HepG2 (cell line): Measurements from ENCODE around the gene PXK. TPM values are rescaled to one million over a fixed set of nuclear protein-coding genes. Genes with fewer than 3 reads are reported as not detected.
A peak's percentile ranks its signal among the peaks of the same experiment; 100 is the strongest.

Source experiments
- ATF7-NPFF ChIP-seq: sonication (generic); formaldehyde crosslinking; IDR thresholded peaks from 2 replicates; pipeline ENCODE4 v1.8.1; 2023; ENCODE audit warnings: mild to moderate bottlenecking, low read depth, missing genetic modification reagents, moderate library complexity
- DR1 ChIP-seq: sonication (generic); formaldehyde crosslinking; IDR thresholded peaks from 2 replicates; pipeline ENCODE4 v1.8.0; 2021; ENCODE audit warnings: mild to moderate bottlenecking, missing genetic modification reagents, inconsistent platforms
- FOSL2 ChIP-seq: sonication (generic); formaldehyde crosslinking; IDR thresholded peaks from 2 replicates; pipeline ENCODE4 v1.4.0; 2020; ENCODE audit warnings: missing genetic modification reagents
- FOXA3 ChIP-seq: IDR thresholded peaks from 2 replicates; pipeline ENCODE4 v1.6.1; 2016; ENCODE audit warnings: missing genetic modification reagents, missing compliant biosample characterization
- GTF3A ChIP-seq: sonication (generic); formaldehyde crosslinking; conservative IDR thresholded peaks from 2 replicates; pipeline ENCODE4 v1.4.0; 2020; ENCODE audit warnings: mild to moderate bottlenecking, missing genetic modification reagents
- GZF1 ChIP-seq: sonication (generic); formaldehyde crosslinking; IDR thresholded peaks from 2 replicates; pipeline ENCODE4 v1.5.1; 2020; ENCODE audit warnings: mild to moderate bottlenecking, missing genetic modification reagents
- HIVEP1 ChIP-seq: sonication (generic); formaldehyde crosslinking; IDR thresholded peaks from 2 replicates; pipeline ENCODE4 v1.4.0; 2020; ENCODE audit warnings: mild to moderate bottlenecking, missing genetic modification reagents
- NFIB ChIP-seq: sonication (generic); formaldehyde crosslinking; IDR thresholded peaks from 2 replicates; pipeline ENCODE4 v1.9.0; 2021; ENCODE audit warnings: missing genetic modification reagents, mild to moderate bottlenecking, borderline replicate concordance
- NKX3-1 ChIP-seq: sonication (generic); formaldehyde crosslinking; IDR thresholded peaks from 2 replicates; pipeline ENCODE4 v1.5.0; 2020; ENCODE audit warnings: missing genetic modification reagents
- RARA ChIP-seq: IDR thresholded peaks from 2 replicates; pipeline ENCODE4 v1.6.1; 2016; ENCODE audit warnings: missing genetic modification reagents, missing compliant biosample characterization
- RARG ChIP-seq: sonication (generic); formaldehyde crosslinking; IDR thresholded peaks from 2 replicates; pipeline ENCODE4 v1.4.0; 2020; ENCODE audit warnings: low read depth, mild to moderate bottlenecking, missing genetic modification reagents
- SMAD9 ChIP-seq: sonication (generic); formaldehyde crosslinking; IDR thresholded peaks from 2 replicates; pipeline ENCODE4 v1.5.1; 2020; ENCODE audit warnings: mild to moderate bottlenecking, missing genetic modification reagents
- TAF15 ChIP-seq: fragments of 200-400 bp; formaldehyde crosslinking; IDR thresholded peaks from one replicate; pipeline ENCODE4 v1.6.1; 2018; ENCODE audit warnings: mild to moderate bottlenecking, low read depth, low read length; ENCODE audit not compliant: poor library complexity, severe bottlenecking
- TBX3 ChIP-seq: fragments of 450-650 bp; IDR thresholded peaks from 2 replicates; pipeline ENCODE4 v1.6.1; 2017; ENCODE audit warnings: antibody characterized with exemption, mild to moderate bottlenecking, inconsistent platforms, borderline replicate concordance
- TOPORS ChIP-seq: sonication (generic); formaldehyde crosslinking; IDR thresholded peaks from 2 replicates; pipeline ENCODE4 v1.8.0; 2023; ENCODE audit warnings: mild to moderate bottlenecking, missing genetic modification reagents
- ZNF207 ChIP-seq: fragments of 450-650 bp; IDR thresholded peaks from 2 replicates; pipeline ENCODE4 v1.6.1; 2016; ENCODE audit warnings: antibody characterized with exemption, borderline replicate concordance
- polyA plus RNA-seq, 8 experiments: library from polyadenylated mRNA; depleted of rRNA in 3 of 8; stranded (reverse) in 7 of 8; unstranded in 1 of 8; fragments of >200 nt; fragmentation: Illumina TruSeq in 4 of 8; extraction: Trizol in 4 of 8; gene quantifications; 2 replicates each; pipeline versions ENCODE4 v1.2.1 to v1.2.3, GENCODE V29; 2011 to 2016; ENCODE audit warnings: low read depth in 4 of 8, missing spikeins in 1 of 8, mixed read lengths in 1 of 8; ENCODE audit not compliant: insufficient read depth in 1 of 8
- total RNA-seq, 5 experiments: library from RNA; depleted of rRNA; stranded (reverse); fragments of >200 nt; fragmentation: Illumina TruSeq; extraction: Trizol; gene quantifications; 2 replicates each; pipeline ENCODE4 v1.2.3, GENCODE V29; 2016; ENCODE audit warnings: low read depth in 1 of 5
- TF ChIP-seq, protein P1 (sequence below): sonication (generic); formaldehyde crosslinking; IDR thresholded peaks from 2 replicates; pipeline ENCODE4 v1.4.0; 2020; ENCODE audit warnings: mild to moderate bottlenecking, missing genetic modification reagents, borderline replicate concordance
- TF ChIP-seq, protein P2 (sequence below): sonication (generic); formaldehyde crosslinking; IDR thresholded peaks from 2 replicates; pipeline ENCODE4 v1.4.0; 2020; ENCODE audit warnings: missing genetic modification reagents
- TF ChIP-seq, protein P3 (sequence below): sonication (generic); formaldehyde crosslinking; IDR thresholded peaks from 2 replicates; pipeline ENCODE4 v1.4.0; 2020; ENCODE audit warnings: low read depth, mild to moderate bottlenecking, missing genetic modification reagents
- TF ChIP-seq, protein P4 (sequence below): sonication (generic); formaldehyde crosslinking; IDR thresholded peaks from 2 replicates; pipeline ENCODE4 v1.4.0; 2020; ENCODE audit warnings: missing genetic modification reagents

Gene PXK
- total and polyA plus RNA-seq, 2 of the 13 experiments (the other 11 are each of a cell fraction or from before 2014, with no cell fraction given), result 6.4 to 18.6 TPM

DNA sequence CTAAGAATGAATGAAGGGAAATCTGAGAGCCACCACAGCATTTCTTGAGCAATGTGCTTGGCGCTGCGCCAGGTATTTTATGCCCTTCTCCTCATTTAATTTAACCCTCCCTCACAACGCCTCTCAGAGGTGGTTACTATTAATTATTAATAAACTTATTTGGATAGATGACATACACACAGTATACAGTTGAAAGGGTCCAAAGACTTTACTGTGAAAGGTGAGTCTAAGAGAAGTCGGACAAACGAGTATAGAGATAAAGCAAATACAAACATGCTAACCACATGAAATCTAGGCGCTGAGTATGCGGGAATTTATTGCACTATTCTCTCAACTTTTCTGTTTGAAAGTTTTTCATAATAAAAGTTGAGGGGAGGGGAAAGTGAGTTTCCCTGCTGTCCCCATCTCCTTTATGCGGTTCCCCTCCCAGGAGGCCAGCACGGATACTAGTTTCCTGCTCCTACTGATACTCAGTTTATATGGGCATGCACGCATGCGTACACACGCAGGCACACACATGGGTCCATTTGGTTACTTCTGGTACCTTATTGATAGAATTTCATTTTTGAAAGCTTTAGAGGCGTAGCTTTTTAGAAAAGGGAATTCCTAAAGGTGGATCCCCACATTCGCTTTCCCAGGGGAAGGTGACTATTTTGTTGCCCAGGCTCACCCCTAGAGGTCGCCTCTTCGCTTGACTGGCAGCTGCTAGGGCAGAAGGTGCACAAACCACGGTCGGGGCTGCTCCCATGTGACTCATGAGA lies 130.7 kb downstream of the PXK start (continued):
- TF ChIP-seq TBX3 (no peak), TOPORS (CRISPR knock-in tag) (no peak), FOSL2 (peak; percentile 77), GZF1 (CRISPR knock-in tag) (no peak), RARA (CRISPR knock-in tag) (peak; percentile 47), ATF7-NPFF (no peak), NFIB (CRISPR knock-in tag) (no peak), SMAD9 (CRISPR knock-in tag) (no peak), NKX3-1 (no peak), ZNF207 (no peak), TAF15 (no peak), FOXA3 (CRISPR knock-in tag) (no peak; the same call in none of the 2 replicates), GTF3A (no peak), HIVEP1 (CRISPR knock-in tag) (0 out of 2 replicates have a peak, but pooled peaks have one; percentile 57), RARG (CRISPR knock-in tag) (no peak), DR1 (CRISPR knock-in tag) (no peak)
- TF ChIP-seq, protein P1, sequence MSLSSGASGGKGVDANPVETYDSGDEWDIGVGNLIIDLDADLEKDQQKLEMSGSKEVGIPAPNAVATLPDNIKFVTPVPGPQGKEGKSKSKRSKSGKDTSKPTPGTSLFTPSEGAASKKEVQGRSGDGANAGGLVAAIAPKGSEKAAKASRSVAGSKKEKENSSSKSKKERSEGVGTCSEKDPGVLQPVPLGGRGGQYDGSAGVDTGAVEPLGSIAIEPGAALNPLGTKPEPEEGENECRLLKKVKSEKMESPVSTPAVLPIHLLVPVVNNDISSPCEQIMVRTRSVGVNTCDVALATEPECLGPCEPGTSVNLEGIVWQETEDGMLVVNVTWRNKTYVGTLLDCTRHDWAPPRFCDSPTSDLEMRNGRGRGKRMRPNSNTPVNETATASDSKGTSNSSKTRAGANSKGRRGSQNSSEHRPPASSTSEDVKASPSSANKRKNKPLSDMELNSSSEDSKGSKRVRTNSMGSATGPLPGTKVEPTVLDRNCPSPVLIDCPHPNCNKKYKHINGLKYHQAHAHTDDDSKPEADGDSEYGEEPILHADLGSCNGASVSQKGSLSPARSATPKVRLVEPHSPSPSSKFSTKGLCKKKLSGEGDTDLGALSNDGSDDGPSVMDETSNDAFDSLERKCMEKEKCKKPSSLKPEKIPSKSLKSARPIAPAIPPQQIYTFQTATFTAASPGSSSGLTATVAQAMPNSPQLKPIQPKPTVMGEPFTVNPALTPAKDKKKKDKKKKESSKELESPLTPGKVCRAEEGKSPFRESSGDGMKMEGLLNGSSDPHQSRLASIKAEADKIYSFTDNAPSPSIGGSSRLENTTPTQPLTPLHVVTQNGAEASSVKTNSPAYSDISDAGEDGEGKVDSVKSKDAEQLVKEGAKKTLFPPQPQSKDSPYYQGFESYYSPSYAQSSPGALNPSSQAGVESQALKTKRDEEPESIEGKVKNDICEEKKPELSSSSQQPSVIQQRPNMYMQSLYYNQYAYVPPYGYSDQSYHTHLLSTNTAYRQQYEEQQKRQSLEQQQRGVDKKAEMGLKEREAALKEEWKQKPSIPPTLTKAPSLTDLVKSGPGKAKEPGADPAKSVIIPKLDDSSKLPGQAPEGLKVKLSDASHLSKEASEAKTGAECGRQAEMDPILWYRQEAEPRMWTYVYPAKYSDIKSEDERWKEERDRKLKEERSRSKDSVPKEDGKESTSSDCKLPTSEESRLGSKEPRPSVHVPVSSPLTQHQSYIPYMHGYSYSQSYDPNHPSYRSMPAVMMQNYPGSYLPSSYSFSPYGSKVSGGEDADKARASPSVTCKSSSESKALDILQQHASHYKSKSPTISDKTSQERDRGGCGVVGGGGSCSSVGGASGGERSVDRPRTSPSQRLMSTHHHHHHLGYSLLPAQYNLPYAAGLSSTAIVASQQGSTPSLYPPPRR (CRISPR knock-in tag), result no peak
- TF ChIP-seq, protein P2, sequence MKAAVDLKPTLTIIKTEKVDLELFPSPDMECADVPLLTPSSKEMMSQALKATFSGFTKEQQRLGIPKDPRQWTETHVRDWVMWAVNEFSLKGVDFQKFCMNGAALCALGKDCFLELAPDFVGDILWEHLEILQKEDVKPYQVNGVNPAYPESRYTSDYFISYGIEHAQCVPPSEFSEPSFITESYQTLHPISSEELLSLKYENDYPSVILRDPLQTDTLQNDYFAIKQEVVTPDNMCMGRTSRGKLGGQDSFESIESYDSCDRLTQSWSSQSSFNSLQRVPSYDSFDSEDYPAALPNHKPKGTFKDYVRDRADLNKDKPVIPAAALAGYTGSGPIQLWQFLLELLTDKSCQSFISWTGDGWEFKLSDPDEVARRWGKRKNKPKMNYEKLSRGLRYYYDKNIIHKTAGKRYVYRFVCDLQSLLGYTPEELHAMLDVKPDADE (CRISPR knock-in tag), result no peak
- TF ChIP-seq, protein P3, sequence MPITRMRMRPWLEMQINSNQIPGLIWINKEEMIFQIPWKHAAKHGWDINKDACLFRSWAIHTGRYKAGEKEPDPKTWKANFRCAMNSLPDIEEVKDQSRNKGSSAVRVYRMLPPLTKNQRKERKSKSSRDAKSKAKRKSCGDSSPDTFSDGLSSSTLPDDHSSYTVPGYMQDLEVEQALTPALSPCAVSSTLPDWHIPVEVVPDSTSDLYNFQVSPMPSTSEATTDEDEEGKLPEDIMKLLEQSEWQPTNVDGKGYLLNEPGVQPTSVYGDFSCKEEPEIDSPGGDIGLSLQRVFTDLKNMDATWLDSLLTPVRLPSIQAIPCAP, result no peak
- TF ChIP-seq, protein P4, sequence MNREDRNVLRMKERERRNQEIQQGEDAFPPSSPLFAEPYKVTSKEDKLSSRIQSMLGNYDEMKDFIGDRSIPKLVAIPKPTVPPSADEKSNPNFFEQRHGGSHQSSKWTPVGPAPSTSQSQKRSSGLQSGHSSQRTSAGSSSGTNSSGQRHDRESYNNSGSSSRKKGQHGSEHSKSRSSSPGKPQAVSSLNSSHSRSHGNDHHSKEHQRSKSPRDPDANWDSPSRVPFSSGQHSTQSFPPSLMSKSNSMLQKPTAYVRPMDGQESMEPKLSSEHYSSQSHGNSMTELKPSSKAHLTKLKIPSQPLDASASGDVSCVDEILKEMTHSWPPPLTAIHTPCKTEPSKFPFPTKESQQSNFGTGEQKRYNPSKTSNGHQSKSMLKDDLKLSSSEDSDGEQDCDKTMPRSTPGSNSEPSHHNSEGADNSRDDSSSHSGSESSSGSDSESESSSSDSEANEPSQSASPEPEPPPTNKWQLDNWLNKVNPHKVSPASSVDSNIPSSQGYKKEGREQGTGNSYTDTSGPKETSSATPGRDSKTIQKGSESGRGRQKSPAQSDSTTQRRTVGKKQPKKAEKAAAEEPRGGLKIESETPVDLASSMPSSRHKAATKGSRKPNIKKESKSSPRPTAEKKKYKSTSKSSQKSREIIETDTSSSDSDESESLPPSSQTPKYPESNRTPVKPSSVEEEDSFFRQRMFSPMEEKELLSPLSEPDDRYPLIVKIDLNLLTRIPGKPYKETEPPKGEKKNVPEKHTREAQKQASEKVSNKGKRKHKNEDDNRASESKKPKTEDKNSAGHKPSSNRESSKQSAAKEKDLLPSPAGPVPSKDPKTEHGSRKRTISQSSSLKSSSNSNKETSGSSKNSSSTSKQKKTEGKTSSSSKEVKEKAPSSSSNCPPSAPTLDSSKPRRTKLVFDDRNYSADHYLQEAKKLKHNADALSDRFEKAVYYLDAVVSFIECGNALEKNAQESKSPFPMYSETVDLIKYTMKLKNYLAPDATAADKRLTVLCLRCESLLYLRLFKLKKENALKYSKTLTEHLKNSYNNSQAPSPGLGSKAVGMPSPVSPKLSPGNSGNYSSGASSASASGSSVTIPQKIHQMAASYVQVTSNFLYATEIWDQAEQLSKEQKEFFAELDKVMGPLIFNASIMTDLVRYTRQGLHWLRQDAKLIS, result no peak
